HG03342 (cell line): ENCODE results near the gene KCNMB1.
"Not testable (repeated sequence)": the region's sequence is repeated elsewhere in the genome, so short reads cannot be mapped to it uniquely, and the experiment has no call there.

ENCODE experiments used
- ATAC-seq: cut with Tn5 transposase; IDR thresholded peaks from one replicate; pipeline ENCODE4 v1.9.1; 2021; ENCODE audit warnings: mild to moderate bottlenecking, moderate library complexity; ENCODE audit not compliant: unreplicated experiment

Gene KCNMB1

GRCh38 chr5:170378740-170379139 is 10.4 kb downstream of the KCNMB1 start:
- ATAC-seq: no peak

GRCh38 chr5:170377027-170377426 is 12.1 kb downstream of the KCNMB1 start:
- ATAC-seq: no peak

- not testable (repeated sequence) for ATAC-seq
Measured at GRCh38 chr5:170376526-170376925, 12.6 kb downstream of the KCNMB1 start.

GRCh38 chr5:170375283-170375682 is 13.9 kb downstream of the KCNMB1 start:
- ATAC-seq: no peak

- ATAC-seq: no peak
Measured at GRCh38 chr5:170372971-170373370, 16.2 kb downstream of the KCNMB1 start.

- ATAC-seq: no peak
Measured at GRCh38 chr5:170368586-170368985, 20.6 kb downstream of the KCNMB1 start.

GRCh38 chr5:170366276-170366675 is 22.9 kb downstream of the KCNMB1 start:
- no peak for ATAC-seq

GRCh38 chr5:170365831-170366230 is 23.3 kb downstream of the KCNMB1 start:
- ATAC-seq: no peak

- no peak for ATAC-seq
Measured at GRCh38 chr5:170365011-170365410, 24.2 kb downstream of the KCNMB1 start.

- no peak for ATAC-seq
Measured at GRCh38 chr5:170363671-170364070, 25.5 kb downstream of the KCNMB1 start.

GRCh38 chr5:170362656-170363055 is 26.5 kb downstream of the KCNMB1 start:
- ATAC-seq: no peak

GRCh38 chr5:170362102-170362501 is 27.1 kb downstream of the KCNMB1 start:
- ATAC-seq: no peak

GRCh38 chr5:170361616-170362015 is 27.6 kb downstream of the KCNMB1 start:
- no peak for ATAC-seq

- no peak for ATAC-seq
Measured at GRCh38 chr5:170361116-170361515, 28.1 kb downstream of the KCNMB1 start.

- no peak for ATAC-seq
Measured at GRCh38 chr5:170360709-170361108, 28.5 kb downstream of the KCNMB1 start.

GRCh38 chr5:170357955-170358444 is 31.2 kb downstream of the KCNMB1 start:
- ATAC-seq: no peak

- no peak for ATAC-seq
Measured at GRCh38 chr5:170355601-170356098, 33.5 kb downstream of the KCNMB1 start.

- ATAC-seq: no peak
Measured at GRCh38 chr5:170353961-170354360, 35.2 kb downstream of the KCNMB1 start.

GRCh38 chr5:170353011-170353761 is 36.0 kb downstream of the KCNMB1 start:
- ATAC-seq: no peak

GRCh38 chr5:170348137-170348633 is 41.0 kb downstream of the KCNMB1 start:
- ATAC-seq: no peak

GRCh38 chr5:170347022-170347567 is 42.1 kb downstream of the KCNMB1 start:
- ATAC-seq: no peak

- ATAC-seq: no peak
Measured at GRCh38 chr5:170345971-170346370, 43.2 kb downstream of the KCNMB1 start.
